ENCODE measurements around the gene AIFM1. TPM values are rescaled to one million over a fixed set of nuclear protein-coding genes. Genes with fewer than 3 reads are reported as not detected.

The AIFM1 gene
- total RNA-seq, 1 donor from 2014 or later: 48.5 TPM

- Mint-ChIP-seq H3K36me3 (no peaks in the 10 kb centered on the region), H3K9me3 (no peaks in the 10 kb centered on the region), H3K4me3 (peak within 1 kb of the TSS; percentile 85), H3K27ac (peak within 1 kb of the TSS; percentile 81), H3K27me3 (peaks cover 8% of the 10 kb centered on the region), H3K4me1 (ENCODE audit: unreplicated experiment) (peaks cover 7% of the 10 kb centered on the region)
- no peak for TF ChIP-seq CTCF (conservative IDR thresholded peaks at IDR 0.05)
- DNase-seq (ENCODE audit: extremely low spot score, unreplicated experiment): no peak
These were observed 55.0 kb downstream of the AIFM1 start, which contains the start of gene ELF4 for GRCh38 chrX:130110379-130111219. Gene ELF4, minus strand, starts transcription at chrX:130110497. Its CDS starts 29,167 bp downstream, at chrX:130081330.

DNA sequence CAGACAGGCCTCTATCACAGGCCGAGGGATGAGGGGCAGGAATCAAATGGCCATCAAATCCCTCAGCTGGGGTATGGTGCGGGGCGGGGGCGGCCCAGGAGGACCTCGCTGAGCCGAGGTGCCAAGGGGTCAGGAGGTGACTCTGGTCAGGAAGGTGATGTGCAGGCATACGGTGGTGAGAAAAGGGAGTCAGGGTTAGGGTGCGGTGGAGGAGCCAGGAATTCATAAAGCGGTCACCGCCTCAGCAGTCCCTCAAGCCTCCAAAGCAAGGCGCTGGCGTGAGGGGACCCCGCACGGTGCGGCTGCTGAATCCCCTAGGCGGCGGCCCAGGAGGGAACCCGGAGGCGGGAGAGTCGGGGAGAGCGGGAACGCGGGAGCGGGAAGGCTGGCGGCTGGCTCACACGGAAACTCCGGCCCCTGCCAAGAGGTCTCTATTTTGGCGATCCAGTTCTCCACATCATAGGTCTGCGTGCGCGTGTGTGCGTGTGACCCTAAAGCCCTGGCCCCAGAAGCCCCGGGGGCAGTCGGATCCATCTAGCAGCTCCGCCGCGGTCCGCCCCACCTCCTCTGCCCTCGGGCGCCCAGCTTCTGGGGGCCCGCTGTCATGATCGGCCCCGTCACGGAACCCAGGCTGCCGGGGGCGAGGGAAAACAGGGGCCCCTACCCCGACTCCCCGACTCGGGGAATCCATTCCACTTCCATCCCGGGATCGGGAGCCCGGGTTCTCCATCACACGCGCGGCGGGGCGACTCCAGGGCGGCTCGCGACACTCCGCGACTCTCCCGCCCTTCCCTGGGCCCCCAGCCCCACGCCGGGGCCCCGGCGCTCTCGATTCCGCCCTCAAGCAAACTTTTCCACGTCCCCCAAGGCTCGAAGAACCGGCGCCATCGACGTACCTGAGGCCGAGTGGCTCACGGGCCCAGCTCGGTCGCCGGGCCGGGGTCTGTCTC, 55.9 kb downstream of the AIFM1 start:
- H3K27ac Mint-ChIP-seq: peak overlapping the region; percentile 81
- no peaks in the 10 kb centered on the region for H3K9me3 Mint-ChIP-seq

DNA sequence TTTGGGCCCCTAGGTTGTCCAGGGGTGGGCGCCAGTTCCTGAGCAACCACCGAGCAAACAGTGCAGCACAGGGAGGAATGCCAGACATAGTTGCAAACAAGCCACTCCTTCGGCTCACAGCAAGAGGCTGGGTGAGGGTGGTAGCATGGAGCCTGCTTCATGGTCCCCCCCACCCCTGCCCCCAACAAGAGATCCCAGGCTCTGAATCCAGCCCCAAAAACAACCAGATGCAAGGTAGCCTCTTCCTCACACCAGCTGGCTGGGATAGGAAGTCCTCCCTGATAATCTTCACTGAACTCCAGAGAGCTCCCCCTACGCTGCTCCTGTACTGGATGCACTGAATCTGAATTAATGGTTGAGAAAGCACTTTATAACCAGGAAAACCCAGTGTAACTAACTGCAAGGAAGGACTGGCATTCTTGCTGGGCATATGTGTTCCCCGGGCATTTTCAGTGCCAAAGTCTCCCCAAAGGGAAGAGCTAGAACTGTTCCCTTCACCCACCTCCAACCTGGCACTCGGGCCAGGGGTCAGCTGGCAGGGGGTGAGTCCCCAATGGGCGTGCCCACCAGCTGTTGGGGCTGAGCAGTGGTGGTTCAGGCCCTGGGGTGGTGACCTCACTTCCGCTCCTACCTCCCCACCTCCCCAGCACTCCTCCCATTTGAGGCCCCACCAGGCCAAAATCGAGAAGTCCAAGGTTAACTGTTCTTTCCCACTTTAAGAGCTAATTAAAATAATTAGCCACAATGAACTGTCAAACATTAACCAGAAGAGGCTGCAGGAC, 56.8 kb downstream of the AIFM1 start:
- no peaks in the 10 kb centered on the region for H3K36me3 Mint-ChIP-seq
- H3K27ac Mint-ChIP-seq: peak overlapping the region; percentile 81
- H3K4me1 Mint-ChIP-seq (ENCODE audit: unreplicated experiment): peaks cover 7% of the 10 kb centered on the region

More for the DNA sequence above, 55.9 kb downstream of the AIFM1 start:
- H3K27me3 Mint-ChIP-seq: peaks cover 8% of the 10 kb centered on the region
- no peak for TF ChIP-seq CTCF (conservative IDR thresholded peaks at IDR 0.05)
- no peak for DNase-seq (ENCODE audit: extremely low spot score, unreplicated experiment)
- no peaks in the 10 kb centered on the region for H3K36me3 Mint-ChIP-seq
- peak overlapping the region; percentile 85 for H3K4me3 Mint-ChIP-seq
- peaks cover 7% of the 10 kb centered on the region for H3K4me1 Mint-ChIP-seq (ENCODE audit: unreplicated experiment)

GRCh38 chrX:130106071-130106470, 59.6 kb downstream of the AIFM1 start:
- no peak for DNase-seq (ENCODE audit: extremely low spot score, unreplicated experiment)
- Mint-ChIP-seq H3K27me3 (peaks cover 4% of the 10 kb centered on the region), H3K27ac (peak overlapping the region; percentile 77), H3K9me3 (no peaks in the 10 kb centered on the region), H3K4me3 (peak overlapping the region; percentile 55), H3K36me3 (peaks cover under 1% of the 10 kb centered on the region), H3K4me1 (ENCODE audit: unreplicated experiment) (peaks cover 7% of the 10 kb centered on the region)
- no peak for TF ChIP-seq CTCF (conservative IDR thresholded peaks at IDR 0.05)

More for the DNA sequence above, 56.8 kb downstream of the AIFM1 start:
- H3K27me3 Mint-ChIP-seq: peaks cover 8% of the 10 kb centered on the region
- no peaks in the 10 kb centered on the region for H3K9me3 Mint-ChIP-seq
- no peak for TF ChIP-seq CTCF (conservative IDR thresholded peaks at IDR 0.05)
- peak overlapping the region; percentile 85 for H3K4me3 Mint-ChIP-seq
- DNase-seq (ENCODE audit: extremely low spot score, unreplicated experiment): no peak

GRCh38 chrX:130105244-130105643, 60.4 kb downstream of the AIFM1 start:
- no peak for TF ChIP-seq CTCF (conservative IDR thresholded peaks at IDR 0.05)
- peaks cover 4% of the 10 kb centered on the region for H3K27me3 Mint-ChIP-seq
- no peak for DNase-seq (ENCODE audit: extremely low spot score, unreplicated experiment)

More at GRCh38 chrX:130105244-130105643, 60.4 kb downstream of the AIFM1 start:
- Mint-ChIP-seq H3K9me3 (no peaks in the 10 kb centered on the region), H3K4me3 (no peak overlapping the region), H3K36me3 (peaks cover 6% of the 10 kb centered on the region), H3K4me1 (ENCODE audit: unreplicated experiment) (peaks cover 7% of the 10 kb centered on the region), H3K27ac (no peak overlapping the region)
